HepG2 (cell line): ENCODE measurements around the gene TMEM87B. TPM values are rescaled to one million over a fixed set of nuclear protein-coding genes. Genes with fewer than 3 reads are reported as not detected.

Experiments
- ATAC-seq: fragments of 200-7000 bp; cut with Tn5 transposase; 3 replicates; pipeline ENCODE4 v1.9.1; 2020; ENCODE audit warnings: mild to moderate bottlenecking, moderate library complexity
- BruUV-seq: library from RNA; stranded (reverse); fragments of 400-500 nt; replicated peaks from 2 replicates; lab custom pipeline; 2021; lab: Mats Ljungman, UMichigan
- CTCF ChIA-PET: fragments of 300-600 bp; formaldehyde crosslinking; extraction: SDS; loops from one replicate; lab custom pipeline; 2021; ENCODE audit warnings: low total read pairs, inconsistent platforms, low intra/inter-chr PET ratio; lab: Yijun Ruan, JAX
- POLR2A ChIA-PET: fragments of 350-600 bp; sonication (Branson Sonifier 250); formaldehyde crosslinking; loops from one replicate; lab custom pipeline; 2020; ENCODE audit warnings: antibody characterized with exemption, inconsistent platforms; lab: Yijun Ruan, JAX
- DNase-seq: peaks from one replicate; pipeline ENCODE4 v3.0.0-alpha.2; 2015; ENCODE audit warnings: low spot score
- FAIRE-seq: peaks from 3 replicates; lab custom pipeline; 2011; peaks lifted over from hg19 to GRCh38; lab: Jason Lieb, UNC
- H2AFZ ChIP-seq: one replicate; pipeline ENCODE4 v1.6.1; 2011; ENCODE audit warnings: low read length, inconsistent platforms
- H3K27ac ChIP-seq: fragments of 300-600 bp; 3 replicates; pipeline ENCODE4 v1.8.0; 2011; ENCODE audit warnings: mixed run types, mild to moderate bottlenecking, mixed read lengths, low read length, inconsistent platforms; ENCODE audit not compliant: insufficient read depth; ENCODE audit errors: extremely low read length
- H3K27me3 ChIP-seq, 2 experiments: fragments of 200-600 bp in 1 of 2; 2 replicates in 1 of 2; 3 replicates in 1 of 2; pipeline versions ENCODE4 v1.6.0 to v1.8.0; 2011; ENCODE audit warnings: low read length in 2 of 2, mild to moderate bottlenecking in 2 of 2, moderate library complexity in 2 of 2, inconsistent platforms in 1 of 2; ENCODE audit not compliant: insufficient read depth in 2 of 2, control insufficient read depth in 1 of 2
- H3K36me3 ChIP-seq, 2 experiments: fragments of 200-600 bp in 1 of 2; replicated peaks in 1 of 2; 2 replicates in 1 of 2; 3 replicates in 1 of 2; pipeline versions ENCODE4 v1.5.1 to v1.8.0; 2011; ENCODE audit warnings: low read length in 2 of 2, inconsistent platforms in 1 of 2; ENCODE audit not compliant: insufficient read depth in 2 of 2, control insufficient read depth in 1 of 2
- H3K4me1 ChIP-seq: 2 replicates; pipeline ENCODE4 v1.5.1; 2012; ENCODE audit warnings: low read length, inconsistent platforms; ENCODE audit not compliant: insufficient read depth
- H3K4me2 ChIP-seq: 2 replicates; pipeline ENCODE4 v1.6.0; 2011; ENCODE audit warnings: low read depth, low read length, inconsistent platforms
- H3K4me3 ChIP-seq, 3 experiments: fragments of 200-600 bp in 1 of 3; sonication (generic), shearing (Covaris generic) in 1 of 3; replicated peaks in 1 of 3; 2 replicates each; pipeline ENCODE4 v1.5.1; 2011 to 2016; ENCODE audit warnings: low read length in 3 of 3, inconsistent platforms in 2 of 3, low read depth in 2 of 3, mild to moderate bottlenecking in 2 of 3, control low read depth in 1 of 3, mixed read lengths in 1 of 3; ENCODE audit not compliant: insufficient read depth in 1 of 3
- H3K79me2 ChIP-seq: one replicate; pipeline ENCODE4 v1.6.1; 2011; ENCODE audit warnings: low read length, inconsistent platforms; ENCODE audit not compliant: insufficient read depth
- H3K9ac ChIP-seq: 2 replicates; pipeline ENCODE4 v1.6.0; 2011; ENCODE audit warnings: mild to moderate bottlenecking, low read depth, low read length, inconsistent platforms; ENCODE audit not compliant: insufficient read depth
- H3K9me3 ChIP-seq: 2 replicates; pipeline ENCODE4 v1.5.1; 2012; ENCODE audit warnings: mild to moderate bottlenecking, low read length
- H4K20me1 ChIP-seq: 2 replicates; pipeline ENCODE4 v1.6.0; 2011; ENCODE audit warnings: inconsistent platforms, mild to moderate bottlenecking, low read length, moderate library complexity; ENCODE audit not compliant: insufficient read depth
- EZH2 ChIP-seq: conservative IDR thresholded peaks from 2 replicates; pipeline ENCODE4 v1.6.1; 2012; ENCODE audit warnings: mild to moderate bottlenecking, low read depth, low read length, moderate library complexity
- GATAD1 ChIP-seq: IDR thresholded peaks from 2 replicates; pipeline ENCODE4 v1.6.1; 2016; ENCODE audit warnings: missing genetic modification reagents, missing compliant biosample characterization
- JUND ChIP-seq: sonication (generic); formaldehyde crosslinking; IDR thresholded peaks from 2 replicates; pipeline ENCODE4 v1.8.0; 2022; ENCODE audit warnings: mild to moderate bottlenecking, missing genetic modification reagents
- MAFF ChIP-seq: IDR thresholded peaks from 2 replicates; pipeline ENCODE4 v1.6.1; 2011; ENCODE audit warnings: low read depth, low read length, improper control_type of control experiment
- MAFK ChIP-seq, 2 experiments: IDR thresholded peaks in 1 of 2; conservative IDR thresholded peaks in 1 of 2; 2 replicates each; pipeline ENCODE4 v1.6.1; 2011; ENCODE audit warnings: improper control_type of control experiment in 2 of 2, low read length in 2 of 2
- PTBP1 ChIP-seq: fragments of 200-400 bp; formaldehyde crosslinking; IDR thresholded peaks from 2 replicates; pipeline ENCODE4 v1.6.1; 2018; ENCODE audit warnings: low read length, low read depth; ENCODE audit not compliant: poor library complexity, severe bottlenecking
- RELA ChIP-seq: sonication (generic); formaldehyde crosslinking; IDR thresholded peaks from 2 replicates; pipeline ENCODE4 v1.4.0; 2020; ENCODE audit warnings: missing genetic modification reagents
- SMAD3 ChIP-seq: sonication (generic); formaldehyde crosslinking; IDR thresholded peaks from 2 replicates; pipeline ENCODE4 v1.4.0; 2020; ENCODE audit warnings: missing genetic modification reagents
- ZNF367 ChIP-seq: sonication (generic); formaldehyde crosslinking; IDR thresholded peaks from 2 replicates; pipeline ENCODE4 v1.4.0; 2020; ENCODE audit warnings: missing genetic modification reagents, borderline replicate concordance
- ZNF615 ChIP-seq: sonication (generic); formaldehyde crosslinking; IDR thresholded peaks from 2 replicates; pipeline ENCODE4 v1.5.0; 2020; ENCODE audit warnings: mild to moderate bottlenecking, missing genetic modification reagents, borderline replicate concordance
- WGBS: methylation state at CpG from one replicate; pipeline ENCODE4 v1.1.6; 2017; ENCODE audit warnings: low lambda C conversion rate; 5-methylcytosine and 5-hydroxymethylcytosine counted together
- in situ Hi-C: cut with HindIII; loops from 2 replicates; pipeline ENCODE4 v1.10.0; 2017; ENCODE audit warnings: low pct_unique_long_range_greater_than_20kb; ENCODE audit not compliant: extremely low pct_ligation_motif_present
- intact Hi-C: fragments of 100-400 bp; cut with micrococcal nuclease; formaldehyde crosslinking; loops from one replicate; pipeline ENCODE4 v1.10.0; 2022; ENCODE audit not compliant: unreplicated experiment
- polyA plus RNA-seq, 8 experiments: library from polyadenylated mRNA; depleted of rRNA in 3 of 8; stranded (reverse) in 7 of 8; unstranded in 1 of 8; fragments of >200 nt; fragmentation: Illumina TruSeq in 4 of 8; extraction: Trizol in 4 of 8; gene quantifications; 2 replicates each; pipeline versions ENCODE4 v1.2.1 to v1.2.3, GENCODE V29; 2011 to 2016; ENCODE audit warnings: low read depth in 4 of 8, missing spikeins in 1 of 8, mixed read lengths in 1 of 8; ENCODE audit not compliant: insufficient read depth in 1 of 8
- total RNA-seq, 5 experiments: library from RNA; depleted of rRNA; stranded (reverse); fragments of >200 nt; fragmentation: Illumina TruSeq; extraction: Trizol; gene quantifications; 2 replicates each; pipeline ENCODE4 v1.2.3, GENCODE V29; 2016; ENCODE audit warnings: low read depth in 1 of 5
- TF ChIP-seq, protein P1 (sequence below): sonication (generic); formaldehyde crosslinking; conservative IDR thresholded peaks from 2 replicates; pipeline ENCODE4 v1.8.1; 2023; ENCODE audit warnings: missing genetic modification reagents

TMEM87B gene
- total and polyA plus RNA-seq, 2 of the 13 experiments (the other 11 are each of a cell fraction or from before 2014, with no cell fraction given) = 15.1 to 16.2 TPM

DNA sequence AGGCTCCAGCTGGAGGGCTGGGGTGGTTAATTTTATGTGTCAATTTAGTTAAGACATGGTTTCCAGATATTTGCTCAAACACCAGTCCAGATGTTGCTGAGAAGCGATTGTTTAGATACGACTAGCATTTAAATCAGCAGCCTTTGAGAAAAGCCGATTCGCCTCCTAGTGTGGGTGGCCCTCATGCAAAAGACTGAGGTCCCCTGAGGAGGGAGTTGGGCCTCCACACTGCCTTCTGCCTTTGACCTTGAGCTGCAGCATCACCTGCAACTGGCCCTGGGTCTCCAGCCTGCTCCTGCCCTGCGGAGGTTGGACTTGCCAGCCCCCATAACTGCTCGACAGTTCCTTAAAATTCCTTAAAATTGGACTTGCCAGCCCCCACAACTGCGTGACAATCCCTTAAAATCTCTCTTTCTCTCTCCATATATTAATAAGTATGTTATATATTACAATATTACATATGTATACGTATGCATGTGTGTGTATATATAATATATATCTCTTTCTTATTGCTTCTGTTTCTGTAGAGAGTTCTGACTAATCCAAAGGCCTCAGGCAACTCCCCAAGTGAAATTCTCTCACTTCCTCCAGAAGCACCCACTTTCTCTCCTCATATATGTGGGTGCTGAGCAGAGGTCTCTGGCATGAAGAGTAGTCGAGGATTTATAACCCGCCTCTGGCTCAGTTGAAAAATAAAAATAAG, 97.6 kb downstream of the TMEM87B start (continued):
- no peak for TF ChIP-seq PTBP1
- no peak for TF ChIP-seq SMAD3 (CRISPR knock-in tag)
- no peak for TF ChIP-seq ZNF367

DNA sequence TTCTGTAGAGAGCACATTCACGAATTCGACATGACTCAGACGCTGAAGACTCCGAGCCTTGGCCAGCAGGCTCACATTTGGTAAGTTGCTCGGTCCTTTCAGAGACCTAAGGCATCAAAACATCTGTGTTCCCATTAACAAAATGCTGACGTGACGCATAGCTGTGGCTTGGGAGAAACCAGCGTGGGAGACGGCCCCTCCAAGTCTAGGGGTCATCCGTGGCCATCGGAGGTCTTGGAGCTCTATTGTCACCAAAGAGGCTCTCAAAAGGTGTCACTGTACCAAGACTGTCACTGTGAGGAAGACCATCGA, 98.1 kb downstream of the TMEM87B start:
- in situ Hi-C loops = no loop called here
- Histone ChIP-seq H3K4me1 (peaks cover 11% of the 10 kb centered on the region), H3K9ac (no peak overlapping the region), H3K27ac (no peak overlapping the region), H4K20me1 (no peaks in the 10 kb centered on the region), H2AFZ (no peak overlapping the region), H3K4me2 (no peak overlapping the region), H3K79me2 (no peaks in the 10 kb centered on the region), H3K9me3 (no peaks in the 10 kb centered on the region), H3K27me3 (no peaks in the 10 kb centered on the region), H3K4me3 (no peak overlapping the region), H3K36me3 (no peaks in the 10 kb centered on the region)
- POLR2A ChIA-PET = no interaction called here
- BruUV-seq = no TSS peak
- WGBS = 95% methylated on average over 12 of the region's 12 CpGs
- intact Hi-C loops = no loop called here
- TF ChIP-seq JUND = no peak
- TF ChIP-seq GATAD1 (CRISPR knock-in tag) = no peak
- TF ChIP-seq EZH2 = no peak
- peak; percentile 87 to 90 for TF ChIP-seq MAFK (conservative IDR thresholded peaks at IDR 0.05 in 1 of 2, IDR thresholded peaks at IDR 0.05 in 1 of 2; ENCODE audit: low read length in 2 of 2)
- TF ChIP-seq RELA (CRISPR knock-in tag) = no peak
- TF ChIP-seq, protein P1, sequence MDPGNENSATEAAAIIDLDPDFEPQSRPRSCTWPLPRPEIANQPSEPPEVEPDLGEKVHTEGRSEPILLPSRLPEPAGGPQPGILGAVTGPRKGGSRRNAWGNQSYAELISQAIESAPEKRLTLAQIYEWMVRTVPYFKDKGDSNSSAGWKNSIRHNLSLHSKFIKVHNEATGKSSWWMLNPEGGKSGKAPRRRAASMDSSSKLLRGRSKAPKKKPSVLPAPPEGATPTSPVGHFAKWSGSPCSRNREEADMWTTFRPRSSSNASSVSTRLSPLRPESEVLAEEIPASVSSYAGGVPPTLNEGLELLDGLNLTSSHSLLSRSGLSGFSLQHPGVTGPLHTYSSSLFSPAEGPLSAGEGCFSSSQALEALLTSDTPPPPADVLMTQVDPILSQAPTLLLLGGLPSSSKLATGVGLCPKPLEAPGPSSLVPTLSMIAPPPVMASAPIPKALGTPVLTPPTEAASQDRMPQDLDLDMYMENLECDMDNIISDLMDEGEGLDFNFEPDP (CRISPR knock-in tag) = 0 out of 2 replicates have a peak, but pooled peaks have one; percentile 33
- TF ChIP-seq MAFF = peak; percentile 86
- no peak for TF ChIP-seq ZNF615 (CRISPR knock-in tag)
- FAIRE-seq (no peak), DNase-seq (no peak), ATAC-seq (no peak)
- CTCF ChIA-PET = no interaction called here
